DMS53 treated with DMSO at 0.1 percent for 48 hours (cell line): ENCODE data around the gene RAB3D.
"Not testable (repeated sequence)": the region's sequence is repeated elsewhere in the genome, so short reads cannot be mapped to it uniquely, and the experiment has no call there.

Experiments
- DNase-seq: peaks from one replicate; lab custom pipeline; 2025; ENCODE audit not compliant: unreplicated experiment; lab: John Stamatoyannopoulos, UW

The RAB3D gene

GRCh38 chr19:11339254-11340098 is at the start of gene RAB3D:
TSS of gene RAB3D (minus strand) at chr19:11339657. CDS start at chr19:11337399, 2,258 bp downstream.
- peak; percentile 78 for DNase-seq

- DNase-seq = peak; percentile 5
Measured at GRCh38 chr19:11387162-11388034, 47.9 kb upstream of the RAB3D start.

- no peak for DNase-seq
Measured at GRCh38 chr19:11384778-11385129, 45.3 kb upstream of the RAB3D start.

GRCh38 chr19:11383706-11384048 is 44.2 kb upstream of the RAB3D start:
- no peak for DNase-seq

- peak; percentile 5 for DNase-seq
Measured at GRCh38 chr19:11382898-11383705, 43.6 kb upstream of the RAB3D start.

- DNase-seq = peak; percentile 85
Measured at GRCh38 chr19:11380653-11381537, 41.4 kb upstream of the RAB3D start.

- DNase-seq = no peak
Measured at GRCh38 chr19:11379857-11380350, 40.4 kb upstream of the RAB3D start.

GRCh38 chr19:11379269-11379845 is 39.9 kb upstream of the RAB3D start:
- not testable (repeated sequence) for DNase-seq

- DNase-seq = peak; percentile 18
Measured at GRCh38 chr19:11378319-11379189, 39.1 kb upstream of the RAB3D start.

- DNase-seq = no peak
Measured at GRCh38 chr19:11377756-11378155, 38.3 kb upstream of the RAB3D start.

GRCh38 chr19:11377237-11377636 is 37.8 kb upstream of the RAB3D start:
- DNase-seq = no peak

- no peak for DNase-seq
Measured at GRCh38 chr19:11375143-11375948, 35.9 kb upstream of the RAB3D start.

GRCh38 chr19:11374433-11375142 is 35.1 kb upstream of the RAB3D start, which contains the start of gene SWSAP1:
TSS of gene SWSAP1 (plus strand) at chr19:11374666. CDS start at chr19:11374681, 15 bp downstream.
- DNase-seq = peak; percentile 95

GRCh38 chr19:11373885-11374432 is 34.5 kb upstream of the RAB3D start:
- DNase-seq = peak; percentile 73

GRCh38 chr19:11373166-11373884 is 33.9 kb upstream of the RAB3D start:
- DNase-seq = peak; percentile 73

- DNase-seq = no peak
Measured at GRCh38 chr19:11370744-11371143, 31.3 kb upstream of the RAB3D start.
